ENCODE results near the gene SLC4A1AP.

DNA sequence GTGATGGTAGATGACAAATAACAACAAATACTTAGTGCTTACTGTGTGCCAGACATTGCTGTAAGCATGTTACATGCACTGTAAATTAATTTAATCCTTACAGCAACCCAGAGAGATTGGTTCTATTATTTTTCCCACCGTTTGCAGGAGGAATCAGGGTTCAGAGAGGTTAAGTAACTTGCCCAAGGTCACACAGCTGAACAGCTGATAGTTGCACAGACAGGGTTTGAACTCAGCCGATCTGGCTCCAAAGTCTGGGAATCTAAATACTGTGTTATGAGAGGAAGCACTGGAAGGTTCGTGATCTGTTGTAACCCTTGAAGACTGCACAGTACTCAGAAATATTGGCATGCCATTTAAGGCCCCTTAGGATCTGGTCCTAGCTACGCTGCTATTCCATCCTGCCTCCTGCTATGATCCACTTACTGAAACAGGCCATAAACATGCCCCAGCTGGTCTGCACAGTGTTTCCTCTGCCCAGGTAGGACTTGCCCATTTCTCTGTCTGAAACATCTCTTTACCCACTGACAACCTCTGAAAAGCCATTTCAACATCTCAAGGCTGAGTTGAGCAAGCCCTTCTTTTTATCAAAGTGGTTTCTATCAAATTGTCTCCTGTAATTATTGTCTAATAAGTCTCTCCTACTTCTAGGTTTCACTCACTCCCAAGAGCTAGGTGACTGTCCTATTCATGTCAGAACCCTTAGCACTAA lies 67.4 kb downstream of the SLC4A1AP start:
- TF ChIP-seq CTCF (IDR thresholded peaks at IDR 0.05) (no peak), POLR2A (IDR thresholded peaks at IDR 0.05) (no peak)

Measured in transverse colon (tissue), 3 donors.